HFFc6 (cell line): ENCODE results near the gene NLRP9. TPM values are rescaled to one million over a fixed set of nuclear protein-coding genes. Genes with fewer than 3 reads are reported as not detected.
"Not testable (repeated sequence)": the region's sequence is repeated elsewhere in the genome, so short reads cannot be mapped to it uniquely, and the experiment has no call there.

Experiments used
- DNase-seq: peaks from one replicate; pipeline ENCODE4 v3.0.0-alpha.2; 2018
- H3K27ac Mint-ChIP-seq: 2 replicates; pipeline ENCODE4 v1.8.0; 2020; ENCODE audit warnings: mild to moderate bottlenecking, mixed read lengths
- H3K27me3 Mint-ChIP-seq: 2 replicates; pipeline ENCODE4 v1.8.0; 2021; ENCODE audit warnings: mild to moderate bottlenecking, moderate library complexity, mixed read lengths; ENCODE audit not compliant: insufficient read depth
- H3K36me3 Mint-ChIP-seq: 2 replicates; pipeline ENCODE4 v1.8.0; 2021; ENCODE audit warnings: low read depth, mixed read lengths
- H3K4me1 Mint-ChIP-seq: 2 replicates; pipeline ENCODE4 v1.8.0; 2020; ENCODE audit warnings: low read depth, mixed read lengths
- H3K4me3 Mint-ChIP-seq: 2 replicates; pipeline ENCODE4 v1.8.0; 2020; ENCODE audit warnings: mild to moderate bottlenecking, moderate library complexity, mixed read lengths
- H3K9me3 Mint-ChIP-seq: 2 replicates; pipeline ENCODE4 v1.8.0; 2020; ENCODE audit warnings: mild to moderate bottlenecking, mixed read lengths
- total RNA-seq, 6 experiments: library from RNA; stranded (reverse); fragmentation: NEBNext Ultra II Directional; extraction: Animal tissue kit (Norgen Biotek cat#: 25700); gene quantifications; 2 replicates in 1 of 6; 3 replicates in 5 of 6; pipeline ENCODE4 v1.2.3, GENCODE V29; 2021
- TF ChIP-seq, protein P1 (sequence below): fragments of 200-600 bp; sonication (generic); IDR thresholded peaks from 2 replicates; pipeline ENCODE4 v1.5.0; 2021; ENCODE audit warnings: antibody characterized with exemption, mild to moderate bottlenecking

Gene NLRP9
- total RNA-seq, 6 experiments from 2014 or later: not detected

DNA sequence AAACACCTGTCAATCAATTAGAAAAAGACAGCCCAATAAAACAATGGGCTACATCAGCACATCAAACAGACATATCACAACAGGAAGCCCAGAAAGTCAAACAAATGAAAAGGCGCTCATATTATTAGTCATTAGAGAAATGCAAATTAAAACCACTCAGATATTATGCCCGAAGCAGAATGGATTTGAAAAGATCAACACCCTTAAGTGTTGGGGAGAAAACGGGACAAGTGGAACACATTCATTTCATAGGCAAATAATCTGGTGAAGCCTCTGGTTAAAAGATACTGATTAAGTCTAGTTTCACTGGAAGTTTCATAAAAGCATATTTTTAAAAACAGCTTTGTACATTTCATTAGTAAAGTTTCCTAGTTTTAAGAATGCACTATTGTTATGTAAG, 17.4 kb downstream of the NLRP9 start:
- no peak for DNase-seq
- TF ChIP-seq, protein P1, sequence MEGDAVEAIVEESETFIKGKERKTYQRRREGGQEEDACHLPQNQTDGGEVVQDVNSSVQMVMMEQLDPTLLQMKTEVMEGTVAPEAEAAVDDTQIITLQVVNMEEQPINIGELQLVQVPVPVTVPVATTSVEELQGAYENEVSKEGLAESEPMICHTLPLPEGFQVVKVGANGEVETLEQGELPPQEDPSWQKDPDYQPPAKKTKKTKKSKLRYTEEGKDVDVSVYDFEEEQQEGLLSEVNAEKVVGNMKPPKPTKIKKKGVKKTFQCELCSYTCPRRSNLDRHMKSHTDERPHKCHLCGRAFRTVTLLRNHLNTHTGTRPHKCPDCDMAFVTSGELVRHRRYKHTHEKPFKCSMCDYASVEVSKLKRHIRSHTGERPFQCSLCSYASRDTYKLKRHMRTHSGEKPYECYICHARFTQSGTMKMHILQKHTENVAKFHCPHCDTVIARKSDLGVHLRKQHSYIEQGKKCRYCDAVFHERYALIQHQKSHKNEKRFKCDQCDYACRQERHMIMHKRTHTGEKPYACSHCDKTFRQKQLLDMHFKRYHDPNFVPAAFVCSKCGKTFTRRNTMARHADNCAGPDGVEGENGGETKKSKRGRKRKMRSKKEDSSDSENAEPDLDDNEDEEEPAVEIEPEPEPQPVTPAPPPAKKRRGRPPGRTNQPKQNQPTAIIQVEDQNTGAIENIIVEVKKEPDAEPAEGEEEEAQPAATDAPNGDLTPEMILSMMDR: no peak
- Mint-ChIP-seq H3K4me1 (no peaks in the 10 kb centered on the region), H3K27me3 (peaks cover 20% of the 10 kb centered on the region), H3K4me3 (no peak overlapping the region), H3K9me3 (peaks cover 18% of the 10 kb centered on the region), H3K36me3 (no peaks in the 10 kb centered on the region), H3K27ac (no peak overlapping the region)

DNA sequence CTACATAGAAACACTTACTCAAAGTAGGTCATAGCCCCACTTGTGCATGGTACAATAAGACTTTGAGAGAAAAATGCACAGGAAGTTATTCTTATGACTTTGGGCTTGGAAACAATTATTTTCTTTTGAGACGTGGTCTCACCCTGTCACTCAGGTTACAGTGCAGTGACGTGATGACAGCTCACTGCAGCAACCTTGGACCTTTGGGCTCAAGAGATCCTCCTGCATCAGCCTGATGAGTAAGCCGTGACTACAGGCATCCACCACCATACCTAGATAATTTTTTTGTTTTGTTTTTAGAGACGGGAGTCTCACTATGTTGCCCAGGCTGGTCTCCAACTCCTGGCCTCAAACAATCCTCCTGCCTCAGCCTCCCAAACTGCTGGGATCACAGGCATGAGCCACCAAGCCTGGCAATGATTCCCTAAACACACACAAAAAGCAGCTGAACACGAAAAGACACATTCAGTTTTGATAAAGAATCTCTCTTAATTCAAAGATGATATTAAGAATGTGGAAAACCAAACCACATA, 17.9 kb downstream of the NLRP9 start:
- H3K27me3 Mint-ChIP-seq: peaks cover 20% of the 10 kb centered on the region
- no peaks in the 10 kb centered on the region for H3K36me3 Mint-ChIP-seq
- H3K4me1 Mint-ChIP-seq: no peaks in the 10 kb centered on the region
- H3K27ac Mint-ChIP-seq: no peak overlapping the region
- TF ChIP-seq, protein P1: no peak
- H3K9me3 Mint-ChIP-seq: peaks cover 18% of the 10 kb centered on the region
- no peak for DNase-seq
- no peak overlapping the region for H3K4me3 Mint-ChIP-seq

DNA sequence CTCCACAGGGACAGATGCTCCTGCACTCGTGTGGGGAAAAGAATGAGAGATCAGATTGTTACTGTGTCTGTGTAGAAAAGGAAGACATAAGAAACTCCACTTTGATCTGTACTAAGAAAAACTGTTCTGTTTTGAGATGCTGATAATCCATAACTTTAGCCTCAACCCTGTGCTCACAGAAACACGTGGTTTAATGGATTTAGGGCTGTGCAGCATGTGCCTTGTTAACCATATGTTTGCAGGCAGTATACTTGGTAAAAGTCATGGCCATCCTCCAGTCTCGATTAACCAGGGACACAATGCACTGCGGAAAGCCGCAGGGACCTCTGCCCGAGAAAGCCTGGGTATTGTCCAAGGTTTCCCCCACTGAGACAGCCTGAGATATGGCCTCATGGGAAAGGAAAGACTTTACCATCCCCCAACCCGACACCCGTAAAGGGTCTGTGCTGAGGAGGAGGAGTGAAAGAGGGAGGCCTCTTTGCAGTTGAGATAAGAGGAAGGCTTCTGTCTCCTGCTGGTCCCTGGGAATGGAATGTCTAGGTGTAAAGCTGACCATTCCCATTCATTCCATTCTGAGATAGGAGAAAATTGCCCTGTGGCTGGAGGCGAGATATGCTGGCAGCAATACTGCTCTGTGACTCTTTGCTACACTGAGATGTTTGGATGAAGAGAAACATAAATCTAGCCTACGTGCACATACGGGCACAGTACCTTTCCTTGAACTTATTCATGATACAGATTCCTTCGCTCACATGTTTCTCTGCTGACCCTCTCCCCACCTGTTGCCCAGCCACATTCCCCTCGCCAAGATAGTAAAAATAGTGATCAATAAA, 20.1 kb downstream of the NLRP9 start:
- H3K9me3 Mint-ChIP-seq: peaks cover 20% of the 10 kb centered on the region
- not testable (repeated sequence) for DNase-seq, H3K36me3 Mint-ChIP-seq, H3K4me1 Mint-ChIP-seq, H3K27ac Mint-ChIP-seq, H3K4me3 Mint-ChIP-seq
- H3K27me3 Mint-ChIP-seq: peaks cover 18% of the 10 kb centered on the region

DNA sequence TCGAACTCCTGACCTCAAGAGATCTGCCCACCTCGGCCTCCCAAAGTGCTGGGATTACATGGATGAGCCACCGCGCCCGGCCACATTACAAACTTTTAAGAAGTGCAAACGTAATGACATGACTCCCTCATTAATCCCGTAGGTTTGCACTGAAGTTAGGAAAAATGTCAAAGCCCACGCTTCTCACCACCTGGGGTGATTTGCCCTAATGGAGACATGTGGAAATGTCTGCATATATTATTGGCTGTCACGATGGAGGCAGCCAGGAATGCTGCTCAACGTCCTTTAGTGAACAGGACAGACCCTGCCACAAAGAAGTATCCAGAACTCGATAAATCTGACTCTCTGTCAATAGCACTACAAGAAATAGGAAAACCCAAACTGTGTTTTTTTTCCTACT, 21.0 kb downstream of the NLRP9 start:
- peaks cover 4% of the 10 kb centered on the region; the same call in 1 of the 2 replicates for H3K36me3 Mint-ChIP-seq
- H3K27ac Mint-ChIP-seq: no peak overlapping the region
- no peaks in the 10 kb centered on the region for H3K4me1 Mint-ChIP-seq
- H3K4me3 Mint-ChIP-seq: no peak overlapping the region
- DNase-seq: no peak
- peaks cover 18% of the 10 kb centered on the region for H3K27me3 Mint-ChIP-seq
- TF ChIP-seq, protein P1: no peak
- peaks cover 28% of the 10 kb centered on the region for H3K9me3 Mint-ChIP-seq

DNA sequence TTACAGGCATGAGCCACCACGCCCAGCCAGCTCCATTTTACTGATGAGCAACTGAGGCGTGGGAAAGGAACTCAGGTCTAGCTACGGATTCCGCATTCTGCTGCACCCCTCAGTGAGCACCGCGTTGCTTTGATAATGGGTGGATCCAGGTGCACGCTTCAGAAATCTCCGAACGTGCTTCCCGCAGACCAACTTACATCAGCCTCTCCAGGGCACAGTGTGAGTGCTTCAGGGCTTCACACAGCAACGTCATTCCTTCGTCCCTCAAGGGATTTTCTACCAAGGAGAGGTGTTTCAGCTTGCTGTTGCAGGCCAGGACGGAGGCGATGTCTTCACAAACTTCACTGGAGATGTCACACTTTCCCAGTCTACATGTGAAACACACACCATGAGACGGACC, 21.7 kb downstream of the NLRP9 start:
- H3K27ac Mint-ChIP-seq: no peak overlapping the region
- peaks cover 18% of the 10 kb centered on the region for H3K27me3 Mint-ChIP-seq

More for the DNA sequence above, 21.7 kb downstream of the NLRP9 start:
- H3K9me3 Mint-ChIP-seq: peaks cover 28% of the 10 kb centered on the region
- no peaks in the 10 kb centered on the region for H3K4me1 Mint-ChIP-seq
- peaks cover 4% of the 10 kb centered on the region; the same call in 1 of the 2 replicates for H3K36me3 Mint-ChIP-seq
- no peak overlapping the region for H3K4me3 Mint-ChIP-seq
- TF ChIP-seq, protein P1: no peak
- no peak for DNase-seq
